ENCODE data around the gene ILDR2.

Gene ILDR2

GRCh38 chr1:166920561-166921475, 54.5 kb downstream of the ILDR2 start:
- H3K36me3 ChIP-seq (ENCODE audit: control insufficient read depth, insufficient read depth, low read length): no peaks in the 10 kb centered on the region
- no peak overlapping the region for H3K9ac ChIP-seq
- no peak overlapping the region for H3K27ac ChIP-seq
- peak overlapping the region; percentile 2 for H2AFZ ChIP-seq
- no peak overlapping the region for H3K4me3 ChIP-seq (ENCODE audit: low read depth, low read length)
- H3K4me1 ChIP-seq: no peaks in the 10 kb centered on the region
- peak overlapping the region; percentile 44 for H3K4me2 ChIP-seq (ENCODE audit: low read length)
- no peak for TF ChIP-seq CTCF (IDR thresholded peaks at IDR 0.05)
- no peaks in the 10 kb centered on the region for H3K79me2 ChIP-seq
- no peaks in the 10 kb centered on the region for H3K9me3 ChIP-seq (ENCODE audit: control insufficient read depth, low read length)
- H3K27me3 ChIP-seq (ENCODE audit: control insufficient read depth, insufficient read depth, low read length): peaks cover 8% of the 10 kb centered on the region

- Histone ChIP-seq H3K4me1 (no peaks in the 10 kb centered on the region), H3K79me2 (no peaks in the 10 kb centered on the region), H3K9ac (no peak overlapping the region), H3K4me3 (ENCODE audit: low read depth, low read length) (no peak overlapping the region), H2AFZ (no peak overlapping the region), H3K27ac (no peak overlapping the region), H3K27me3 (ENCODE audit: control insufficient read depth, insufficient read depth, low read length) (peaks cover 8% of the 10 kb centered on the region), H3K9me3 (ENCODE audit: control insufficient read depth, low read length) (no peaks in the 10 kb centered on the region), H3K4me2 (ENCODE audit: low read length) (no peak overlapping the region), H3K36me3 (ENCODE audit: control insufficient read depth, insufficient read depth, low read length) (no peaks in the 10 kb centered on the region)
- TF ChIP-seq CTCF (IDR thresholded peaks at IDR 0.05): no peak
These were observed 56.4 kb downstream of the ILDR2 start for GRCh38 chr1:166918956-166919316.

- TF ChIP-seq CTCF (IDR thresholded peaks at IDR 0.05): no peak
- Histone ChIP-seq H3K9me3 (ENCODE audit: control insufficient read depth, low read length) (no peaks in the 10 kb centered on the region), H3K36me3 (ENCODE audit: control insufficient read depth, insufficient read depth, low read length) (no peaks in the 10 kb centered on the region), H3K9ac (no peak overlapping the region), H3K4me1 (no peaks in the 10 kb centered on the region), H2AFZ (no peak overlapping the region), H3K27me3 (ENCODE audit: control insufficient read depth, insufficient read depth, low read length) (peaks cover 8% of the 10 kb centered on the region), H3K4me2 (ENCODE audit: low read length) (no peak overlapping the region), H3K79me2 (no peaks in the 10 kb centered on the region), H3K27ac (no peak overlapping the region), H3K4me3 (ENCODE audit: low read depth, low read length) (no peak overlapping the region)
These were observed 57.0 kb downstream of the ILDR2 start for GRCh38 chr1:166918088-166918955.

GRCh38 chr1:166915941-166916340, 59.4 kb downstream of the ILDR2 start:
- Histone ChIP-seq H3K4me2 (ENCODE audit: low read length) (no peak overlapping the region), H3K4me1 (no peaks in the 10 kb centered on the region)

More at GRCh38 chr1:166915941-166916340, 59.4 kb downstream of the ILDR2 start:
- no peak overlapping the region for H3K4me3 ChIP-seq (ENCODE audit: low read depth, low read length)
- no peaks in the 10 kb centered on the region for H3K79me2 ChIP-seq
- no peak overlapping the region for H3K9ac ChIP-seq
- no peaks in the 10 kb centered on the region for H3K9me3 ChIP-seq (ENCODE audit: control insufficient read depth, low read length)
- TF ChIP-seq CTCF (IDR thresholded peaks at IDR 0.05): no peak
- peaks cover 8% of the 10 kb centered on the region for H3K27me3 ChIP-seq (ENCODE audit: control insufficient read depth, insufficient read depth, low read length)
- no peak overlapping the region for H2AFZ ChIP-seq
- no peak overlapping the region for H3K27ac ChIP-seq
- H3K36me3 ChIP-seq (ENCODE audit: control insufficient read depth, insufficient read depth, low read length): no peaks in the 10 kb centered on the region
